Measurements from ENCODE around the gene MRPS23.
A peak's percentile ranks its signal among the peaks of the same experiment; 100 is the strongest.

MRPS23 gene

DNA sequence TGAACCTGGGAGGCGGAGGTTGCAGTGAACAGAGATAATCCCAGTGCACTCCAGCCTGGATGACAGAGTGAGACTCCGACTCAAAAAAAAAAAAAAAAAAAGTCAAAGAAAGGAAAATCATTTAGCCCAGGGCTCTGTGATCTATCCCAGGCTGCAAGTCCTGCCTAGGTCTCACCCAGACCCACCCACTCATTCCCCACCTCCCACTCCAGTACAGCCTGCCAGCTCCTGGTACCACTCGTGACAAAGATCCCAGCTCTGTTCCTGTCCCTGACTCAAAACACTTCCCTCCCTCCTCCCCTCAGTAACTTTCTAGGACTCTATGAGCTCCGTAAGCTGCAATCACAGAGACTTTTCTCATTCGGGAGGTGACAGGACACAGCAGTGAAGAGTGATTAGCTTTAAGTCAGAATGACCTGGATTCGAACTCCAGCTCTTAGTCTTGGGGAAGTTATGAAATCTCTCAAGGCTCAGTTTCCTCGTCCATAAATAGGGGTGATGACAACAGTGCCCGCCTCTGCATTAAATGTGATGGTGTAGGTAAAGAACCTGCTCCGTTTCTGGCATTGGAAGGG lies 28.0 kb upstream of the MRPS23 start:
- no peak for DNase-seq

DNA sequence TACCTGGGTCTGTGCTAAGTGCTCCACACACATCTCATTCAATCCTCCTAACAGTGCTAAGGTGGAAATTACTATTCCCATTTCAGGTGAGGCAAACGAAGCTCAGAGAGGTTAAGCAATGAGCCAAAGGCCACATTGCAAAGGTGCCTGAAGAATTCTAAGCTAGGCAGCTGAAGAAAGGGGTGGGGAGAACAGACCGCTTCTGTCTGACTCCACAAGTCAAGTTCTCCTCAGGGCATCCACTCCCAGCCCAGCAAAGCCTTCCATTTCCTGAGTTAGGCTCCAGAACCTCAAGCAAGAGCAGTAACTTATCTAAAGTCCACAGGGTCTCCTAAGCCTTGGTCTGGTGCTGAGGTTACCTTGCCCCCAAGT lies 27.0 kb upstream of the MRPS23 start:
- DNase-seq, result no peak

DNA sequence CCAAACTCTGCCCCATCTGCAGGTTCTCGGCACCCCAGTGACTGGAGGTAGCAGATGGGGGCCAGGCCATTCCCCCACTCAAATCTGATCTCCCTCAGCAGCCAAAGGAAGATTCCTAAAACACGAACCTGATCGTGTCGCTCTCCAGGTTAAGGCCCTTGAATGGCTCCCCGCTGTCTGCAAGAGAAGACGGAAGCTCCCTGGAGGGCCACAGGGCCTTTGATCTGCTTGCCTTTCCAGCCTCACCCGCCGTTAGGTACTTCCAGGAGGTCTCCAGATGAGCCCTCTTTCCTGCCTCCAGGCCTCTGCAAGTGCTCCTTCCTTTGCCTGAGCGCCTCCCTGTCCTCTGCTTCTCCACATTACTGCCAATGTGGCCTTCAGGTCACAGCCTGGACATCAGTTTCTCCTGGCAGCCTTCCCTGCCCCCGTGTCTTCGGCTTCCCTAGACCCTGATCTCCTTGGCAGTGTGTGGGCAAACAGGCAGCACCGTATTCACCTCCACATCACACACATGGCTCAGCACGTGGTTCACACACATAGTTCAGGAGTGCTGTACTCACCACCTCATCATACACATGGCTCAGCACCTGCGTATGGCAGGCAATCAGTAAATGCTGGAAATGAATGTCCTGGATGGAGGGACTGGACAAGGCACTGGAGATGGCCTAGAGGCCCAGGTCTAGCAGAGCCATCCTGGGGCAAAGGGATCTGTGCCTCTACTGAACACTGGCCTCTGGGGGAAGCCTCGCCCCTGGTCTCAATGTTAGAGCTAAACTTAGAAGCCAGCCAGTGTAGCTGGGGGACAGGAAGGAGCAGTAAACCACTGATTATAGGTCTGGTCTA lies 26.4 kb upstream of the MRPS23 start:
- DNase-seq, result no peak

DNA sequence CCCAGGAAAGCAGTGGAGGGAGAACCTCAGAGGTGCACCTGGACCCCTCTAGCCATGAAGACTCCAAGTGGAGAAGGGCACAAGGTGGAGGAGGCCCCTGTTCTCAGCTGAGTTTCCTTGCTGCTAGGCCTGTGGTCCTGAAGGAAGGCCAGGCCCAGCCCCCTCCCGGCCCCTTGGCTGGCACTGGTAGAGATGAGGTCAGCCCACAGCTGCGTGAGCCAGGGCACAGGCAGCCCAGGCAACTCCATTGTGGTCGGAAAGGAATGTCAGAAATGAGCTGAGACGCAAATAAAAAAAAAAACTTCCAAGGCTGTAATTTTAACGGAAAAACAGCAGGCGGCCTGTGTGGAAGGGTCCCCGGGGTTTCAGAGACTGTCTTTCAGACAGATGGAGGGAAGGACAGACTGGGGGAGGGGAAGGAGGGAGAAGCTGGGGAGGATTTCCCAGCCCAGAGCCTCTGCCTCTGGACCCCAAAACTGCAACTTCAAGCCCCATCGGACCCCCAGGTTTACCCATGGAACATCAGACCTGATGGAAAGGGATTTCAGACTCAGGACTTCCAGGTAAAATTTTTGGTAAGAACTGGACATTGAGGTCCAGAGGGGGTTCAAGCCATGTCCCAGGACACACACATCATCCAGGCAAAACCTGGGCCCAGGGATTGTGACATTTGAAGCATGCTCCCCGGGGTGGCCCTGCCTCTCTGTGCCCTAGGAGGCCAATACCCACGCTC lies 25.6 kb upstream of the MRPS23 start:
- no peak for DNase-seq

DNA sequence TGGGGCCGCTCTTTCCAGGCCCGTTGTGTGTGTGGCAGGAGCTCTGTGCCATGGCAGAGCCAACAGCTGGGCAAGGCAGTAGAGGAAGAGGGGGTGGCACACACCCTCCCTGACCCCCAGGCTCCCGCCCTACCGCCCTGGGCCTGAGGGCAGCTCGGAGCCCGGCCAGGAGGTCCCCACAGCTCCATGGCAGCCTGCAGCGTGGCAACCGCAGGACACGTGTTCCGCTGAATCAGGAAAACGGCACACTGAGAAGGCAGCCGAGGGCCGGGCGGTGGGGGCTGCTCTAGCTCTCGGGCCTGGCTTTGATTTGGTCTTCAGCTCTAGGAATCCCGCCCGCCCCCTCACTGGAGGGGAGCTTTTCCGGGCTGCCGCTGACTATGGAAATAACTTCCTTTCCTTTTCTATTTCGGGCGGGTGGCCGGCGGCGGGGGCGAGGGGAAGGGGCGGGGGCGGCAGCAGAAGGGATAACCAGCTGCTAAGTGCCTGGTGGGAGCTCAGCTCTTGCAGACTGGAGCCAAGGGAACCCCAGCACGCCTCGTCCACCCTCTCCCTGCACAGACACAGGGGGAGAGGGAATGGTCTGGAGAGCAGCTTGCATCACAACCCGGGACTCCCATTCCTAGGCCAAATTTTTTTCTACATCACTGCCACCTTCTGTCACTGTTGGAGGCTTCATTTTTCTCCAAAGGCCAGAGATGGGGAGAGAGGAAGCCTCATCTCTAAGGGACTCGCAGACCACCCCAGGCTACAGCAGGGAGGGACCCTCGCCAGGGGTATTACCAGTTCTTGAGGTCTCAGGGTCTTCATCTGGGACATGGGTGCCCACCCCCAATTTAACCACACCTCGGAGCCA lies 24.8 kb upstream of the MRPS23 start:
- DNase-seq, result no peak

DNA sequence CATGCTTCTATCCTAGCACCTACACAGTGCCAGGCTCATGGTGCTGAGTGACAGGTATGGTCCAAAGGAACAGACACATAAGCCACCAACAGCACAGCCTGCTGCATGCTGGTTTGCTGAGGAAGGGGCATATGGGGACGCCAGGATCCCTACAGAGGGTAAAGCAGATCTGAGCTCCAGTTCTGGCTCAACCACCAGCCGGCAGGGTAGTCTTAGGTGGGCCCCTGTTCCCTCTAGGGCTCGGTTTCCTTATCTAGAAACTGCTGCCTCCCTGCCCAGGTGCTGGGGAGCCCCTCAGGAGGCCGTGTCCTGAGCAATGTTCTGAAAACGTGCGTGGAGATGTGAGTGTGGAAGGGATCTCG lies 24.2 kb upstream of the MRPS23 start:
- DNase-seq, result no peak

DNA sequence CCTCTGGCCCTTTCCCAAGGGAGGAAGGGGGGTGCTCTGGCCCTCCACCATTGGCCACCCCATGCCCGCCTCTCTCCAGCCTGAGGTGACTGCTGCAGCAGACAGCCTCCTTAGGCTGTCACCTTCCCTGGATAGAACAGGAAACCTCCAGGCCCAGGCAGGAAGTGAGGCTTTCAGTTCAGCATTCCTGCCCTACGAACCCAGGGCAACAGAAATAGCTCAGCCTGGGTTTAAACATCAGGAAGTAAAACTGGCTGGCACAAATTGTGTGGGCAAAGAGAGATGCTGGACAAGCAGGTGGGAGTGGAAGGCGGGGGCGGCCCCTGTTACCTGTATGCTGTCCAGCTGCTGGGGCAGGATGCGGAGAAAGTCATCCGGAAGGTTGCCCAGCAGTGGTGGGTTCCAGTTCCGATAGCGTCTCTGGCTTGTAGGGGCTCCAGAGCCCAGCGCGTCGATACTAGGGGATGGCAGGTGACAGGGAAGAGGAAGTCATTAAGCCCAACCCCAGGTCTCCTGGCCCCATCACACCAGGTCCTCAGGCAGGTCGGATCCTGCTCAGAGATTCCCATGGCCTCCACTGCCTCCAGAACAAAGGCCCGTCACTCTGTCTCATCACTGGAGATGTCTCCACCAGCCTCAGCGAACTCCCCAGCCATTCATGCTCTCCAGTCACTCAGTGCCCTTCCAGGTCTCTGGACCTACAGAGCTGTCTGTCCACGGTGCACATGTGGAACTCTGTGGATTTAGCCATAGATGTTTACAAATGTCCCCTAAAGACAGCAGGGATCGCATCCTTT lies 23.6 kb upstream of the MRPS23 start:
- DNase-seq, result no peak

DNA sequence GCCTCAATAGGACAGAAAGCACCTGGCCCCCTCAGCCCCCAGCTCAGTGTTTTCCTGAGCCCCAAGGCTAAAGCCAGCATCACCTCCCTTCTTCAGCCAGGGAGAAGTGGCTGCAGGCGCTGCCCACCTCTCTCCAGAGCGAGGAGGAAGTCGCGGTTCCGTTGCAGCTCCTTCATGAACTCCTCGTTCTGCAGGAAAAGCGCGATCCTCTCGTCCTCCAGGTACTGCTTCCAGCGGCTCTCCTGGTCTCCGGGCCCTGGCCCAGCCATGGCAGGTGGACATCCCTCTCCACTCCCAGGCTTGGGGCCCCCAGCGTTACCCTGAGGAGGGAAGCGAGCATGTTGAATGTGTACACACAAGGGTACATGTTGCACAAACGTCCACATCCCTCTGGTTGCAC lies 22.7 kb upstream of the MRPS23 start:
- no peak for DNase-seq

DNA sequence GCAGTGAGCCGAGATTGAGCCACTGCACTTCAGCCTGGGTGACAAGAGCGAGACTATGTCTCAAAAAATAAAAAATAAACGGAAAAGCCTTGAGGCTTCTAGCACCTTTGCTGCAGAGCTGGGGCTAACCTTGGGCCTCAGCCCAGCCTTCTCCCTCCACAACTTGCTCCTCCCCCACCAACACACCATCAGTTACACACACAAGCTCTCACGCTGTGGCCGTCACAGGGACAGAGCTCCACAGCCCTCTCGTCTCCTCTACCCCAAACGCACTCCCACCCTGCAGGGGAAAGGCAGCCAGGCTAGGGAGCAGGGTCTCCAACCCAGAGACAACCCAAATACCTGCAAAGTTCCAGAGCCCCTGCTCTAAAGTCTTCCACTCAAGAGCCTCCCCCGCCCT lies 22.0 kb upstream of the MRPS23 start:
- DNase-seq, result no peak

DNA sequence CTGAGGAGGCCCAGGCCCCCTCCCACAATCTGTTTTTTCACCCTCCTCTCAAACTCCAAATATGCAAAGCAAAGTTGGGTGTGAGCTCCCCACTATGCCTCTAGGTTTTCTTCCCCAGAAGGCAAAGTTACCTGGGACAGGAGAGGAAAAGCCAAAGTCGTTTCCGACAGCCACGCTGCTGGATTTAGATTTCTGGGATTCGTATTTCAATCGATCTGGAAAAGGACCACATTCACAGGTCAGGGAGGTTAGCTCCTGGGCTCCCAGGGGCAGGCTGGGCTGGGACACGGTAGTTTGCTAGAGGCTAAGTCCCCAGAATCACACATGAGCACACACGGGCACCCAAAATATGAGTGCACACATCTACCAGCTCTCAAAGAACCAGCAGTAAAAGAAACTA lies 21.3 kb upstream of the MRPS23 start:
- DNase-seq, result no peak

DNA sequence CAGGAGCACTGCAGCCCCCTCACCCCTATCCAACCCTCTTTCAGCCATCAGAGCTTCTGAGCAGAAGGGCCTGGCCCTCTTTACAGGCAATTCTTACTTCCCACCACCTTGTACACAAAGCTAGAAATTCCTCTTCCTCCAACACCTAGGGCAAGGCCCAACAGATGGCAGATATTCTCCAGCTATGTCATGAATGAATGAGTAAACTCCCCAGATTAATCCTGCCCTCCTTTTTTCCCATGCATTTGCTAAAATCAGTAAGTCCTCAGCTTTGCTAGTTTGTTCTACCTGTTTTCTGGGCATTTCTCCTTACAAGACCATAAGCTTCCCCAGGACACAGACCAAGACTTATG lies 20.4 kb upstream of the MRPS23 start:
- DNase-seq, result no peak

DNA sequence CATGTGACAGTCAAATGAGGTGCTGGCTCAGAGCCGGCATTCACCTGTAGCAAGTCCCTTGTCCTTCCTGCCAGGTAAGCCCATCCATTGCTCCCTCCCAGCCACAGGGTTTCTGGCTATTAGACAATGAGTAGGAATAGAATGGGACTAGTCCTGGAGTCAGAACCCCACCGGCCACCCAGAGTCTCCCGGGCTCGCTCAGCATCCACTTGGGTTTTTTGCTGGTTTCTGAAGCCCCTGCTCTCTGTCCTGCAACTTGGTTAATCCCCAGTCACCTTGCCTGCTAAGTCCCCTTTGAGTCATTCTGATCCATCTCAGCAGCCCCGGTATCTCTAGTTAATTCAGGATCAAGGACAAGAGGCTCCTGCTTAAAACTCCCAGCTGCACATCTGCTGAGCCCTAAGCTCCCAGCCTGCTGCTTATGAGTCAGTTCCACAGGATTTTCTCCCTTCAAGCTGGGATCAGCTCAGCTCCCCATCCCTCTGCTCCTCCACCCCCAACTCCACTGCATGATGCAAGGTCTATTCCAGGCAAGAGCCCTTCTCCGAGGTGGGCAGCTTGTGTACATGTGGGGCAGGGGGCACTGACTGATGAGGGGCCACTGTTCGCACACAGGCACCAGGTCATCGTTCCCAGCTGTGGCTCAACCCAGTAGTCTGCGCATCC lies 19.9 kb upstream of the MRPS23 start:
- no peak for DNase-seq

DNA sequence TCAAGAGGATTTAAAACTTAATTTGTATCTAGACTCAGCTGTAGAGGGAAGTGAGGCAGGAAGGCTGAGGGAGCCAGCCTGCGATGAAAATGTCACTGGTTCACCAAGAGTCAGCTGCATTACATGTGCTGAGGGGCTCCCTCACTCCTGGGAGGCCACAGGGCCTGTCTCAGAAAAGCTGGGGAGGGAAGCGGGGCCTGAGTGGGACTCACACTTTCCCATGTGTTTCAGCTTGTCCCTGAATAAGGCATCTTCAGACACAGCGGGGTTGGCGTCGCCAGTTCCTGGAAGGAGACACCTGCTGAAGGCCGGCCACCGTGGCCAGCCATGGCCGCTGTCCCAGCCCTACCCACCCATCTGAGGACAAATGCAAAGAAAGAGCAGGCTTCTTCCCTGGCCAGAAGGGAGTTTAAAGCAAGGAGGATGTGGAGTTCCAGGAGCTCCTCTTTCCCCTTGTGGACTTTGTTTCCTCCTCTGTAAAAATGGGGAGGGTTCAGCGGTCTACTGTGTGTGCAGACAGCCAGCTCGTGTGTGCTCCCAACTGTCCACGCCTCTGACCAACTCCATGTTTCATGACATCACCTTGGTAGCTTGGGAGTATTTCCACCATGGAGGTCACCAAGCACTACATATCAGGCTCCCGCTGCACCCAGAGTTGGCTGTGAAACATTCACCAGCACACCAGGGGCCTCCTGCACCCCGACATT lies 19.2 kb upstream of the MRPS23 start:
- no peak for DNase-seq

DNA sequence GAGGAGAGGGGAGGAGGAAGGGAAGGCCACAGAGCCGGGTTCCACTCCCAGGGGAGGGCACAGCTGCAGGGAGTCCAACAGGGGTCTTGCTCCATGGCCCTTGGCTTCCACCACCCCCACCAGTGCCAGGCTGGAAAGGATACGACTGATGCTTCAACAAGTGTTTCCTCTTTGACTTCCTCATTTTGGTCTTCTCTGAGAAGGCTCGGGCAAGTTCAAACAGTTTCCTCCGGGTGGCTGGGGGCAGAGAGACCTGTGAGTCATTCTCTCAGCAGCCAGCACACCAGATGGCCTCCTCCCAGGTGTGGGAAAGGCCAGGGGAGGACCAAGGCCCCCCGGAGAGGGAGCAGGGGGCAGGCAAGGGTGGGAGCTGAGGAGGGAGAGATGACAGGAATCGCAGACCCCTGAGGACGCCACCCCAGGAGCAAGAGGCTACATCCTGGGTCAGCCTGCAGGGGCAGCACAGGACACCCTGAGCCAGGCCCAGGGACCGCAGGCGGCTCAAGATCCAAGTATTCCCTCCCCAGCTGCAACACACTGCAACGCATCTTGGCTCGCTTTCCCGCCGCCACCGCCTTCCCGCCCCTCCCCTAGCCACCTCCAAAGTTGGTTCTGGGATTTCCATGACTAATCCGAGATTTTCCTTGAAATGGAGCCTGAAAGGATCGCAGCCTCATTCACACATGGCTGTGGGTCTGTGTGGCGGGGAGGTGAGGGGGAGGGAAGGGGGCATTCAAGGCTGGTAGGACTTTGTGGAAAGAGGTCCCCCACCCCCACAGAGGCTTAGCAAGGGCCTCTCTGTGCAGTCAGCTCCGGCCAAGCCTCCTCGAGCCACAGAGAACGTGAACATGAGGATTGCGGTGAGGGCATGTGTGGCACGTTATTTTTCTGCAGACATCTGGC lies 18.4 kb upstream of the MRPS23 start:
- peak; percentile 28 for DNase-seq

DNA sequence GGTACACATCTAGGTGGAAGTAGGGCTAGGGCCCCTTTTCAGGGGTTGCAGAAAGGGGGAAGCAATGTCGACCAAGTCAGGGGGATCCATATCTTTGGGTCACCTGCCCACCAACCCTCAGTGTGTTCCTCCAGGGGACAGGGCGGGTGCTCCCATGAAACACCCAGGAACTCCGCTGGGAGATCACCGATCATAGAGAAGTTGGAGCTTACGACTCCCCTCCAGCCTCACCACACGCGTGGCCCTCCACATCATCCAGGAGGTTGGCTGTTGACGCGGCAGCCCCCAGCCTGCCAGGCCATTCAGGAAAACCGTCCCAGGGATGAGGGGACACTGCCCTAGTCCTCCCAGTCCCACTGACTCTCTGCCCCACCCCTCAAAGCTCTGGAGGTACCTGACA lies 17.3 kb upstream of the MRPS23 start:
- no peak for DNase-seq

DNA sequence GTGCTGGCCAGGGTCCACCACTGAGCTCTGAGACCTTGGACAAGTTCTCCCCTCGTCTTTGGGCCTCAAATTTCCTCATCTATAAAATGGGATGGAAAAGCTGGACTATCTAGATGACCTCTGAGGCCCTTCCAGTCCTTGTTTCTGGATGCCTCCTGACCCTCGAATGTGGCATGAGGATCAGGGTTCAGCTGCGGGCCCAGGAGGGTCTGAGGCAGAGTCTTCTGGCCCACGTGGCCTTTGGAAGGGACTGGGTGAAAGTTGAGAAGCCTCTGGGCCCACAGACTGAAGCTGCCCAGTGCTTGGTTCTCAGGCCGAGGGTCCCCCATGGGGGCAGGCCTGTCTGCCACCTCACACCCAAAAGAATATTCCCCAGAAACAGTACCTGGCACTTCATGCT lies 16.9 kb upstream of the MRPS23 start:
- no peak for DNase-seq

DNA sequence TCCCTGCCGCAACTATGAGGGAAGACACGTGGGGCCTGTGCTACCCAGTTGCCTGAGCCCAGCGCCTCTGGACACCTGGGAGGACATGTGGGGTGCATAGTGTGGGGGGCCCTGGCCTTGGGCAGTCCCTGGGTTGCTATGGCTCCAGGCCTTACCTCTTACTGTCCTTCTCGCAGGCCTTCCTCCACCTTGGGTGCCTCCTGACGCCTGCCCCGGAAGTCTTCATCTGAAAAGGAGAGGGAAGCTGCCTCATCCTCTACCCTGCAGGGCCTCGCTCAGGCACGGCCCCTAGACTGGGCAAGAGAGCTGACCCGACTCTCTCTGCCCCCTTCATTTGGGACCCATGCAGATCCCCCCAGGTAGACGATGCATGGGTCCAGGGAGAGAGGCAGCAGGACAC lies 16.5 kb upstream of the MRPS23 start:
- no peak for DNase-seq

DNA sequence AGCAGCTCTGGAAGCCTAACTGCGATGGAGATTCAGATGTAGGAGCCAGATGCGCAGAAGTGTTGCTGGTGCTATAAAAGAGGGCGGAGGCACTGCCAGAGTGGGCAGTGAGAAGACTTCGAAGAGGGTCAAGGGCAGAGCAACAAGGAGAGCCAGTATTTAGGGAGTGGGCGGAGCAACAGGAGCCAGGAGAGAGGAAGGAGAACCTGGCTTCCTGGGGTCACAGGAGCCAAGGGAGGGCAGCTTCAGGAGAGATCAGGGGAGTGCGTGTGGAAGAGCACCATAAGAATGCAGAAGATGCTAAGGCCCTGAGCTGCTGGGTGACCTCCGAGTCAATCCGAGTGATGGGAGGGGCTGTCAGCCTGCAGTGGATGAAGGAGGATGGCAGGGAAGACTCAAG lies 14.4 kb upstream of the MRPS23 start:
- no peak for DNase-seq

DNA sequence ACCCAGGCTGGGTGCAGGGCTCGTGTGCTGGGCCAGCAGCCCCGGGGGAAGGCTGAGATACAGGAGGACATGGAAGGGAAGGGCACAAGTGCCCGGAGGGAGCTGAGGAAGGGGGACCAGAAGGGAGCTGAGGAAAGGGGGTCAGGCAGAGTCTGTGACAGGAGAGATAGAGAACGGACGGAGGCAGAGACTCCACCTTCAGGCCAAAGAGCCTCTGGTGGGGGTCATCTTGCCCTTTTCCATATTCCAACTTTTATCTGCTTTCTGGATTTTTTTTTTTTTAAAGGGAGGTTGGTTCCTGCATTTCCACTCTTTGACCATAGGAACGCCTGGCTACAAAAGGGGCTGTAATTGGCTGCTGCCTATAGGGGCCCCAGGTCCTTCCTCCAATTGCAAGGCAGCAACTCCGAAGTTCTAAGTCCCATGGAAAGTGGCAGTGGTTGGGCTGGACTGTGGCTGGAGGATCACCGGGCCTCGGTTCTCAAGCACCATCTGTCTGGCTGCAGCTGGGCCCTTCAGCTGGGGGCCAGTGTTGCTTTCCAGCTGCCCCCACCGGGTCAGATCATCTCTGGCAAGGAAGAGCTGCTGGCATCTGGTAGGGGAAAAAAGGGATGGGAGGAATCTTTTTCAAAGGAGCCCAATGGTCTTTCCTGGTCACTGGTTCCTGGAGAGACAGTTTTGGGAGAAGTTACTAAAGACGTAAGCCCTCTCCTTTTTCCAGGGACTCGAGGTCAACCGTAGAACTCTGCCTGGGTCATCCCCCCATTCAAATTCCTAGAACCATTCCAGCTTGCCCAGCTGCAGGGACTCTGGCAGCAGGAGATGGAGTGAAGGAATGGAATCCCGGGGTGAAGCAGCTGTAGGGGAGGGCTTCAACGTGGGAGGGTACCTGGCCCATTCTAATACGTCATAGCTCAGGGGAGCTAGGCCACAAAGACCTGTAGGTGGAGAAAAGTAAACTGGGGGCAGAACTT lies 13.1 kb upstream of the MRPS23 start:
- DNase-seq, result no peak
